ENCODE measurements around the gene FAM43B.

FAM43B gene

DNA sequence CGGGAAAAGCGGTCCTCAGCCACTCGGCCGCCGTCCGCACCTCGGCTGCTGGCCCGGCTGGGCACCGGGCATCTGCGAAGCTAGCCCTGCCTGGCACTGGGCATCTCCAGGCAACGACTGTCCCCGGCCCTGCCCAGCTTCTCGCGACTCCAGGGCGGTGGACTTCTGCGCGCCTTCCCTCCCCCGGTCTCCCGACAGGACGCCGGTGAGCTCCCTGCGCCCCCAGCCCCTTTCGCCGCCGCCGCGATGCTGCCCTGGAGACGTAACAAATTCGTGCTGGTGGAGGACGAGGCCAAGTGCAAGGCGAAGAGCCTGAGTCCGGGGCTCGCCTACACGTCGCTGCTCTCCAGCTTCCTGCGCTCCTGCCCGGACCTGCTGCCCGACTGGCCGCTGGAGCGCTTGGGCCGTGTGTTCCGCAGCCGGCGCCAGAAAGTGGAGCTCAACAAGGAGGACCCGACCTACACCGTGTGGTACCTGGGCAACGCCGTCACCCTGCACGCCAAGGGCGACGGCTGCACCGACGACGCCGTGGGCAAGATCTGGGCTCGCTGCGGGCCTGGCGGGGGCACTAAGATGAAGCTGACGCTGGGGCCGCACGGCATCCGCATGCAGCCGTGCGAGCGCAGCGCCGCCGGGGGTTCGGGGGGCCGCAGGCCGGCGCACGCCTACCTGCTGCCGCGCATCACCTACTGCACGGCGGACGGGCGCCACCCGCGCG lies 514 bp downstream of the FAM43B start:
- DNase-seq, result no peak

DNA sequence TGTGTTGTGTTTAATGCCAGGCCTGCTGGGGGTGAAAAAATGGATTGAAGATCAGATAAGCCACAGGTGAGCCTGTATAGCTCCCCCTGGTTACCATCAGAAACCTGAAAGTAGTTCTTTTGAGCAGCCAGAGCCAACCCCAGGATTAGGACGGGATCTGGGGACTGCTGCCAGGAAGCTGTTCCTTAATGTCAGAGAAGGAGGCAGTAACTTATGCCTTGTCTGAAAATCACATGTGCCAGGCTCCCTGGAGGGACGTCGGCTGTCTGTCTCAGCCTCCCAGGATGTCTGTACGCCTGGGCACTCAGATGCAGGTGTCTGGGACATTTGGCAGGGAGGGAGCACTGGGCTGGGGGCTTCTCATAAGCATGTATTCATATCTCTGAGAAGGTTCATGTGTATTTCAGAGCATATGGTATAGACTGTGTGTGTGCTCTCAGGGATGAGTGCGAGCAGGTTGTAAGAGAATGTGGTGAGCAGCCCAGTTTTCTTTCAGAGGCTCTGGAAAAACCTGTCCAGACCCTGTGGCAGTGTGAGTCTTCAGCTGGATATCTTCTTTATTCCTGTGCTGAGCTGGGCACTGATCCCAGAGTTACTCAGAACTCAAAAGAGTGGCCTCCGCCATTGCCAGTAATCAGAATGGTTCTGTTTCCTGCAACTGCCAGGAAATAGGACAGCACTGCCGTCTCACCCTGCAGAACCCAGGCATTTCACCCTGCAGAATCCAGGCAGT lies 2.8 kb downstream of the FAM43B start:
- no peak for DNase-seq

GRCh38 chr1:20555758-20556120 lies 3.4 kb downstream of the FAM43B start:
- no peak for DNase-seq

- DNase-seq, result no peak
Observed at GRCh38 chr1:20558191-20558590, 5.8 kb downstream of the FAM43B start.

DNA sequence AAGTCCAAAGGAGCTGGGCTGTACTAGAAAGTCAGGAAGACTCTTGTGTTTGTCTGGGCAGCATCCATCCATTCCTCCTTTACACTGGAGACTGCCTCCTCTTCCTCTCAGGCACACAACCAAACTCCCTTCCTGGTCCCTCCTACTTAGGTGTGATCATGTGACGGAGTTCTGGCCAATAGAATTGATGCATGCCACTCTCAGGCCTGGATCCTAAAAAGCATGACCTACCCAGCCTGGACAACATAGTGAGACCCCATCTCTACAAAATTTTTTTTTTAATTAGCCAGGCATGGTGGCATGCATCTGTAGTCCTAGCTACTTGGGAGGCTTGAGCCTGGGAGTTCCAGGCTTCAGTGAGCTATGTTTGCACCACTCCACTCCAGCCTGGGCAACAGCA lies 8.6 kb downstream of the FAM43B start:
- DNase-seq, result no peak

GRCh38 chr1:20565234-20565633 lies 12.9 kb downstream of the FAM43B start:
- no peak for DNase-seq

DNA sequence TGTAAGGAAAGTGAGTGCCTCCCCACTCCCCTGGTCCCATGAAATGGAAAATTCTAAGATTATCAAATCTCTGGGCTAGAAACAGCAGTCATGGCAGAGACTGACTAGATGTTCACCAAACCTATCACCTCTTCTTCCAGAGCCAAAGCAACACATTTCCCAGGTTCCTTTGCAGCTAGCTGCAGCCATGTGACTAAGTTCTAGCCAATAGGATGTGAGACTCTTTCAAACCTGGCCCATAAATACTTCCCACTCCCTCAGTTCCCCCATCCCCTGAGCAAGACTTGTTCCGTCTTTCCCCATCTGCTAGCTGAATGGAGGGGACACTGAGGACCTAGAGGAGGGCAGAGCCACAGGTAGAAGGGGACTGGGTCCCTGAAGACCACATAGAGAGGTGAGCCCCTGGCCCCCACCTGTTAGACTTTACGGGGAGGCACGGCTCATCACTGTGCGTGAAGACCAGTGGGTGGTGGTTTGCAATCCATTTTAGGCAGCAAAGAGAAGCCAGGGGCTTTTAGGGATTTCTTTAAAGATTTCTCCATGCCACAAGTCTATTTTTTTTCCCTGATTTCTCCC lies 17.2 kb downstream of the FAM43B start:
- no peak for DNase-seq

- no peak for DNase-seq
Observed at GRCh38 chr1:20571427-20571826, 19.1 kb downstream of the FAM43B start.

DNA sequence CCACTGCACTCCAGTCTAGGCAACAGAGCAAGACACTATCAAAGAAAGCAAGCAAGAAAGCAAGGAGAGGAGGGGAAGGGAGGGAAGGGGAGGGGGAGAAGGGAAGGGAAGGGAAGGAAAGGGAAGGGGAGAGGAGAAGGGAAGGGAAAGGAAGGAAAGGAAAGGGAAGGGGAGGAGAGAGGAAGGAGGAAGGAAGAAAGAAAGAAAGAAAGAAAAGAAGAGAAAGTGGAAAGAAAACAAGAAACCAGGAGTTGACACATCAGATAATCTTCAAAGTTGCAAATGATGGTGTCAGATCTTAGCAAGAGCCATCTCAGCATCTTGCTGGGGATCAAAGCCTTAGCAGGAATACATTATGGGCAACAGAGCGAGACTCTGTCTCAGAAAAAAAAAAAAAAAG lies 21.6 kb downstream of the FAM43B start:
- no peak for DNase-seq

DNA sequence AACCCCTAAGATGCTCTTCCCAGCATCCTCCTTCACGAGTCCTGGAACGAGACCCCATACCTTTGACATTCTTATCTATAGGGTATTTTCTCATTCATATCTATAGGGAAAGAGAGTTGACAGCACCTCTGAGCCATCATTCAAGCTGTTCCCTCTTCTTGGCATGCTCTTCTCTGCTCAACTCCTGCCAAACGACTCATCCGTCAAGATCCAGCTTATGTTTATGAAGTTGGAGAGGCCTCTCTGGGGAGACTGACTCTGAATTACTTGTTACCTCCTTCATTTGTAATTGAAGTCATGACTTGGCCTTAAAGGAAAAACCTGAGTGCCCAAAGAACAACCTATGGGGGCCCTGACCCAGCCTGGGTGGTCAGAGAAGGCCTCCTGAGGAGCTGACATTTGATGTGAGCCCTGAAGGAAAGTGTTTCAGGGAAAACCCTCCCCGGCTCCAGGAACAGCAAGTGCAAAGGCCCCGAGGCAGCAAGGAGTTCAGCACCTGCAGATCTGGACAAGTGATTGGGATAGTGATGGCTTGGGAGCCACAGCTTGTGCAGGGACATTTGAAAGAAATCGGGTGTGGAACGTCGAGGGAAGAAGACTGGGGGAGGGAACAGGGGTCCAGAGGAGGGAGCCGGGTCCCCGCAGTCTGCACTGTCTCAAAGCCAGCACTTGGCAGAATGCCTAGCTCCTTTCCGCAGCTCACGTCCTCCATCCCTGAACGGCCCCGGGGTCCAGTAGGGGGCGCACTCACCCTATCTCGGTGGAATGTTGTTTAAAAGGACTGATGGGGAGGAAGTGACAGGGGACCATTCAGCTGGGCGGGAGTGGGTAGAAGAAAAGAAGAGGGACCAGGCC lies 22.5 kb downstream of the FAM43B start:
- DNase-seq, result peak; percentile 84

DNA sequence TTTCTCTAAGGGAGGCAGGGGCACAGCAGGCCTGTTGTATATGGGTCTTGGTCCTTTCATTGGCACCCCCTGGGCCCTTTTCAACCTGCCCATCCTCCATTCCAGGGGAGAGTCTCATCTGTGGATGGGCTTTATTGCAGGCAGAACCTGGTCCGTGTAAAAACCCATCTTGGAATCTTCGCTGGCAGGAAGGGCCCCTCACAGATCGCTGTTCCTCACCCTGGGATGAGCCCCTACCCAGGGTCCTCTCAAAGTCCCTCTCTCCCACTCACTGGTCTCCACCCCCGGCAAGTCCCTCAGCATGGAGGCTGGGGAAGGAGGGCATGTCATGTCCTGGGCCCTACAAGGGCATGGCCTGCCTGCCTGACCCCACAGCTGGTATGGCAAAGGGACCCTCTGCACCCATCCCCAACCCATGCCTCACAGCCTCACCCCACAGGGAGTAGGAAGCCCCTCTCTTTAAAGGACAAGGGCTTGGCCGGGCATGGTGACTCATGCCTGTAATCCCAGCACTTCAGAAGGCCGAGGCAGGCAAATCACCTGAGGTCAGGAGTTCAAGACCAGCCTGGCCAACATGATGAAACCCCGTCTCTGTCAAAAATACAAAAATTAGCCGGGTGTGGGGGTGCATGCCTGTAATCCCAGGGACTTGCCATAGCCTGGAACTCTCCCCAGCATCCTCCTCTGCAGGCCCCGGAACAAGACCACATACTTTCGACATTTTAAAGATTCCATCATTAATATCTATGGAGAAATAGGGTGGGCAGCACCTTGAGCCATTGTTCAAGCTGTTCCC lies 23.4 kb downstream of the FAM43B start:
- DNase-seq, result no peak

- no peak for DNase-seq
Observed at GRCh38 chr1:20578062-20578461, 25.7 kb downstream of the FAM43B start.

DNA sequence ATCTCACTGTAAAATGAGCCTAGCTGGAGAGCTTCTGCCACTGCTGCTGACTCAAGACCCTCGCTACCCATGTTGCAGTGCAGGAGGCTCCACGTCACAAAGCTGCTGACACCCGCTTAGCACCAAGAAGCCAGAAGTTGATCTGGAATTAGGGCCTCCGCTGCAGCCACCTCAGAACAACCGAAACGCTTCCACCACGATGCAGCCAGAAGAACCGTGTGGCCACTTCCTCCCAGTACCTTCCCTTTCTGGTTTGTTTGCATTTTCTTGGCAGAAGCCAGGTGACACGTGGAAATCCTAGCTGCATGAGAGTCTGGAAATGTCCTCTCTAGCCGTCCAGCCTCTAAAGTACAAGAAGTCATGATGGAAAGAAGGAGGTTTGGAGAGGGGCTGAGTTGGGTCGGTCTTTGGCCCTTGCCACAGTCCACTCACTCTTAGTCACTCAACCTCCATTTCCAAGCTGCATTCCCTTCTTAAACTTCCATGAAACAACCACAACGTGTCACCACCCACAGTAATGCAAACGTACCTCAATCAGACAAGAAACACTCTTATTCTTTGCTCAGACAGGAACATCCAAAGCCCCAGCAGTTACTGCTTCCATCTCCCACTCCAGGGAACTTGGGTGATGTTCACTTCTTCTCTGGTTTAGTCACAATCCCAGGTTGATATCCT lies 26.5 kb downstream of the FAM43B start:
- DNase-seq, result peak; percentile 49

DNA sequence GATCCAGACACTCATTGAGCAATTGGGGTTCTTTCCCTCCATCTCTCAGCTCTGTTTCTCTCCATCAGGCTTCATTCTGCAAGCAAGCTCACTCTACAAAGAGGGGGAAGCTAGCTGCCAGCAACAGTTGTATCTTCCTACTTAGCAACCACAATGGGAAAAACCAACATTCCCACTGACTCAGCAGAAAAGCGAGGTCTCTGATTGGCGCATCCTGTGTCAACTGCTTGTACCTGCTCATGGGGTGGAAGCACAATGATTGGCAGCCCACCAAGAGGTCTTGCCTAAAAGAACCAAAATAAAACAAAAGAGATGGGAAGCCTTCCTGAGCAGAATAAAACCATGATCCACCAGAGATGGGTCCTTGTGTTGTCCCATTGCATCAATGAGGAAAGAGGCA lies 32.5 kb downstream of the FAM43B start:
- DNase-seq, result peak; percentile 27

DNA sequence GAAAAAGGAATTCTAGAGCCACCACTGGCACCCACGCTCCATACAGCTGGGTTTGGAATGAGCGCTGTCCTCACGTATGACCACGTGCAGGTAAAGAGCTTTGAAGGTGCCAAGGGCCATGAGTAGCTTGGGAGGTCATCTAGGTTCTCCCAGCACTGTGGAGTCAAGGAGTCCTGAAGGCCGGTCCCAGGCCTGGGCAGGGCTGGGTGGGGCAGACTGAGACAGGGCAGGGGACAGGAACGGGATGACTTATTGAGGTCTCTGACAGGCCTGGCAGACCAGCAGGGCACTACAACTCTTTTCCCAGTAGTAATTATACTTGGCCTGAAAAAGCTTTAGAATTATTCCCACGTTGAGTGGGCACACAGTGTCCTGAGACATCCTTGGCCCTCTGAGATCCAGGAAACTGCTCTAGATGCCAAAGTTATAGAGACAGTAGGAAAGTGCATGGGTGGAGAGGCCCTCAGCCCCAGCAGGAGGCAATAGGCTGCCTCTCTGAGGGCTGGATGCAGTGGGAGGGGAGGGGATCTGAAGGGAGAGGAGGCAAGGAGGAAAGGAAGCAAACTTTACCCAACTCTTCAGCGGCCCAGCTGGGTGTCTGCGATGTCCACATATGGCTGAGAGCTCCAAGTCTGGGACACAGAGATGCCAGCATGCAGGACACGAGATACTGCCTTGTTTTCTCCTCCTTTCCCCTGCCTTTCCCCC lies 34.7 kb downstream of the FAM43B start:
- DNase-seq, result no peak

- DNase-seq, result peak; percentile 62
Observed at GRCh38 chr1:20587661-20588053, 35.3 kb downstream of the FAM43B start.

GRCh38 chr1:20588634-20589225 lies 36.4 kb downstream of the FAM43B start, which contains the start of gene CDA:
CDA (plus strand) TSS chr1:20589097; CDS start chr1:20589130, 33 bp downstream.
- no peak for DNase-seq

DNA sequence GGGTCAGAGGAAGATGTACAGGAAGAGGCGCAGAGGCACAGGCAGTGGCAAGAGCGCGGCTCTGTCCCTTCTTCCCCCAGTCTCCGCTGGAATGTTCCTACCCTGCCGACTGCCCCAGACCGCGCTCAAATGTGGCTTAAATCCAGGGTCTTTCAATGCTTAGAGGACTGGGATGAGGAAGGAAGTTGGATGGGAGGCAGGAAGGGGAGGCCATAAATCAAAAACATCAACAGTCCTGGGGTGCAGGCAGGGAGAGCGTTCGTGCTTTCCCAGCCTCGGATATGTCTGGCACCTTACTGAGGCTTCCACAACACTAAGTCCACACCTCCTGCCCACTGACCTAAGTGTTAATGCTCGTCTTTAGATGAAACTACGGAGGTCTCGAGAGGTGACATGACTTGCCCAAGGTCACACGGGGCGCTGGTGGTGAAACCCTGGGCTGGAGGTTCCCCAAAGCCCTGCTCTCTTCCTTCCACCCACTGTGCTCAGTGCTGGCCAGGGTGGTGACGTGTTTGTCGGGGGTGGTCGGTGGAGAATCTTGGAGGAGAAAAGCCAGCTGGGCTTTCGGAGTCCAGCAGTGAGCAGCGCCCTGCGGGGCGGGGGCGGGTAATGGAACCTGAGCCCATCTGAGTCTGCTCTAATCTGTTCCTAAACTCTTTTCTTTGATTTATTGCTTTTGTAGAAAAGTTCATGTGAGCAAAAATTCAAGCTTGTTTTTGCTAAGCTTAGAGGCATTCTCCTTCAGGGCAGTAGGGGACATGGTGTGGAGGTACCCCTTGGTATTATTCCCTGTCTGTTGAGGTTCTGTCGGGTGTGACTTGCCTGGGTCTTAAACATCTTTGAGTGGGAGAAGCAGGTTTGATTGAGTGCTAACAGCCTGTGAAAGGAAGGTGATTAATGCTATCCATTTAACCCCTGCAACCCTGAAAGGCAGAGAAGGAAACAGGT lies 37.2 kb downstream of the FAM43B start:
- peak; percentile 41 for DNase-seq

- peak; percentile 44 for DNase-seq
Observed at GRCh38 chr1:20590306-20590777, 38.0 kb downstream of the FAM43B start.
